ENCODE results near the gene PTGES3L.
"Not testable (repeated sequence)": the region's sequence is repeated elsewhere in the genome, so short reads cannot be mapped to it uniquely, and the experiment has no call there.

The PTGES3L gene

GRCh38 chr17:43014020-43014648, 34.3 kb upstream of the PTGES3L start:
- DNase-seq (ENCODE audit: low spot score) = no peak

- DNase-seq (ENCODE audit: low spot score) = no peak
Observed at GRCh38 chr17:43013296-43013695, 33.4 kb upstream of the PTGES3L start.

- DNase-seq (ENCODE audit: low spot score) = no peak
Observed at GRCh38 chr17:43011728-43012472, 32.0 kb upstream of the PTGES3L start.

- no peak for DNase-seq (ENCODE audit: low spot score)
Observed at GRCh38 chr17:43010667-43011308, 30.9 kb upstream of the PTGES3L start.

GRCh38 chr17:43006639-43007551, 27.0 kb upstream of the PTGES3L start, which contains the start of gene IFI35:
Gene IFI35, plus strand, starts transcription at chr17:43006784. Its CDS starts 164 bp downstream, at chr17:43006948.
- peak; percentile 93 for DNase-seq (ENCODE audit: low spot score)

- DNase-seq (ENCODE audit: low spot score) = peak; percentile 33
Observed at GRCh38 chr17:43003542-43004172, 23.8 kb upstream of the PTGES3L start.

GRCh38 chr17:43000894-43001293, 21.0 kb upstream of the PTGES3L start:
- not testable (repeated sequence) for DNase-seq (ENCODE audit: low spot score)

GRCh38 chr17:42999003-42999525, 19.2 kb upstream of the PTGES3L start:
- DNase-seq (ENCODE audit: low spot score) = no peak

GRCh38 chr17:42997984-42998938, 18.4 kb upstream of the PTGES3L start, which contains the start of gene RPL27:
Gene RPL27, plus strand, starts transcription at chr17:42998419. Its CDS starts 332 bp downstream, at chr17:42998751.
- peak; percentile 100 for DNase-seq (ENCODE audit: low spot score)

- DNase-seq (ENCODE audit: low spot score) = no peak
Observed at GRCh38 chr17:42997390-42997983, 17.6 kb upstream of the PTGES3L start.

- not testable (repeated sequence) for DNase-seq (ENCODE audit: low spot score)
Observed at GRCh38 chr17:42993913-42994312, 14.0 kb upstream of the PTGES3L start.

- no peak for DNase-seq (ENCODE audit: low spot score)
Observed at GRCh38 chr17:42992872-42993271, 13.0 kb upstream of the PTGES3L start.

GRCh38 chr17:42991471-42991870, 11.6 kb upstream of the PTGES3L start:
- DNase-seq (ENCODE audit: low spot score) = no peak

GRCh38 chr17:42989726-42990652, 10.1 kb upstream of the PTGES3L start:
- no peak for DNase-seq (ENCODE audit: low spot score)

- DNase-seq (ENCODE audit: low spot score) = no peak
Observed at GRCh38 chr17:42989141-42989540, 9.3 kb upstream of the PTGES3L start.

- DNase-seq (ENCODE audit: low spot score) = peak; percentile 79
Observed at GRCh38 chr17:42985225-42985624, 5.3 kb upstream of the PTGES3L start.

GRCh38 chr17:42982266-42982665, 2.4 kb upstream of the PTGES3L start:
- no peak for DNase-seq (ENCODE audit: low spot score)

GRCh38 chr17:42980766-42981397, 1.0 kb upstream of the PTGES3L start:
- DNase-seq (ENCODE audit: low spot score) = peak; percentile 74
